DMS114 treated with DMSO at 0.1 percent for 48 hours (cell line): Measurements from ENCODE around the gene SLC6A7.
"Not testable (repeated sequence)": the region's sequence is repeated elsewhere in the genome, so short reads cannot be mapped to it uniquely, and the experiment has no call there.

Experiments
- DNase-seq: peaks from one replicate; lab custom pipeline; 2025; ENCODE audit not compliant: unreplicated experiment; lab: John Stamatoyannopoulos, UW

The SLC6A7 gene

GRCh38 chr5:150239794-150240122, 49.9 kb downstream of the SLC6A7 start:
- no peak for DNase-seq

- no peak for DNase-seq
Measured at GRCh38 chr5:150241298-150242160, 51.7 kb downstream of the SLC6A7 start.

GRCh38 chr5:150242251-150242894, 52.5 kb downstream of the SLC6A7 start:
- DNase-seq, result no peak

GRCh38 chr5:150243590-150243989, 53.7 kb downstream of the SLC6A7 start:
- no peak for DNase-seq

GRCh38 chr5:150244209-150244608, 54.3 kb downstream of the SLC6A7 start:
- DNase-seq, result no peak

GRCh38 chr5:150245111-150245789, 55.4 kb downstream of the SLC6A7 start:
- DNase-seq, result no peak

- no peak for DNase-seq
Measured at GRCh38 chr5:150245808-150246207, 55.9 kb downstream of the SLC6A7 start.

GRCh38 chr5:150246429-150246828, 56.6 kb downstream of the SLC6A7 start:
- no peak for DNase-seq

GRCh38 chr5:150246835-150247234, 57.0 kb downstream of the SLC6A7 start:
- no peak for DNase-seq

GRCh38 chr5:150247726-150248125, 57.9 kb downstream of the SLC6A7 start:
- no peak for DNase-seq

GRCh38 chr5:150248493-150248892, 58.6 kb downstream of the SLC6A7 start:
- not testable (repeated sequence) for DNase-seq

- no peak for DNase-seq
Measured at GRCh38 chr5:150248946-150249345, 59.1 kb downstream of the SLC6A7 start.

GRCh38 chr5:150249744-150250143, 59.9 kb downstream of the SLC6A7 start:
- no peak for DNase-seq

- DNase-seq, result no peak
Measured at GRCh38 chr5:150251504-150251903, 61.6 kb downstream of the SLC6A7 start.

GRCh38 chr5:150252489-150252888, 62.6 kb downstream of the SLC6A7 start:
- DNase-seq, result no peak

GRCh38 chr5:150253416-150254208, 63.8 kb downstream of the SLC6A7 start:
- DNase-seq, result no peak

- DNase-seq, result no peak
Measured at GRCh38 chr5:150254363-150254762, 64.5 kb downstream of the SLC6A7 start.

GRCh38 chr5:150254774-150255173, 64.9 kb downstream of the SLC6A7 start:
- DNase-seq, result no peak

GRCh38 chr5:150255659-150256409, 66.0 kb downstream of the SLC6A7 start:
- no peak for DNase-seq

GRCh38 chr5:150256410-150257064, 66.7 kb downstream of the SLC6A7 start:
- no peak for DNase-seq
